Heart left ventricle (tissue), 16 donors: ENCODE data around the gene LYVE1. TPM values are rescaled to one million over a fixed set of nuclear protein-coding genes. Genes with fewer than 3 reads are reported as not detected.

Source experiments
- ATAC-seq, 4 donors: fragments of 200-7000 bp; cut with Tn5 transposase; one replicate each; pipeline ENCODE4 v1.9.1; 2020 to 2022; ENCODE audit warnings: moderate library complexity in 4 of 4, mild to moderate bottlenecking in 3 of 4, moderate number of reproducible peaks in 1 of 4
- DNase-seq, 5 donors: peaks; one replicate each; pipeline ENCODE4 v3.0.0-alpha.2; 2020
- H3K27ac ChIP-seq, 12 donors: fragments of 200-600 bp; sonication (generic) in 4 of 12; one replicate each; pipeline versions ENCODE4 v1.5.0 to v1.8.0; 2016 to 2022; ENCODE audit warnings: mild to moderate bottlenecking in 2 of 12
- H3K27me3 ChIP-seq, 9 donors: fragments of 200-600 bp; sonication (generic) in 2 of 9; one replicate each; pipeline versions ENCODE4 v1.5.1 to v1.8.0; 2016 to 2022; ENCODE audit warnings: mild to moderate bottlenecking in 3 of 9
- H3K36me3 ChIP-seq, 9 donors: fragments of 200-600 bp; sonication (generic) in 2 of 9; one replicate each; pipeline versions ENCODE4 v1.5.0 to v1.8.0; 2018 to 2022; ENCODE audit warnings: mild to moderate bottlenecking in 2 of 9
- H3K4me1 ChIP-seq, 12 donors: fragments of 200-600 bp; sonication (generic) in 4 of 12; one replicate each; pipeline versions ENCODE4 v1.5.0 to v1.8.0; 2016 to 2022; ENCODE audit warnings: mild to moderate bottlenecking in 3 of 12
- H3K4me3 ChIP-seq, 12 donors: fragments of 200-600 bp; sonication (generic) in 4 of 12; one replicate each; pipeline versions ENCODE4 v1.5.0 to v1.8.0; 2017 to 2022; ENCODE audit warnings: mild to moderate bottlenecking in 9 of 12, moderate library complexity in 4 of 12
- H3K9me3 ChIP-seq, 12 donors: fragments of 200-600 bp; sonication (generic) in 4 of 12; one replicate each; pipeline versions ENCODE4 v1.5.0 to v1.8.0; 2016 to 2022; ENCODE audit warnings: mild to moderate bottlenecking in 1 of 12
- CTCF ChIP-seq, 12 donors: fragments of 200-600 bp; sonication (generic) in 4 of 12; IDR thresholded peaks; one replicate each; pipeline versions ENCODE4 v1.5.0 to v1.8.0; 2018 to 2022; ENCODE audit warnings: antibody characterized with exemption in 12 of 12, mild to moderate bottlenecking in 5 of 12
- POLR2A ChIP-seq, 2 donors: fragments of 450-650 bp; IDR thresholded peaks; one replicate each; pipeline ENCODE4 v1.6.1; 2017; ENCODE audit warnings: antibody characterized with exemption in 2 of 2, mild to moderate bottlenecking in 2 of 2, moderate library complexity in 2 of 2
- WGBS, 4 donors: extraction: QIAGEN DNeasy Blood & Tissue Kit in 2 of 4; methylation state at CpG; one replicate each; pipeline versions ENCODE4 v1.1.5 to v1.1.7; 2013 to 2018; 5-methylcytosine and 5-hydroxymethylcytosine counted together
- intact Hi-C, 10 donors: fragments of 100-400 bp; cut with DNase I; formaldehyde crosslinking; loops; one replicate each; pipeline versions ENCODE4 v1.11.1 to v1.14.2; 2022
- polyA plus RNA-seq, 2 donors: library from polyadenylated mRNA; stranded (reverse); fragments of 200-250 nt; gene quantifications; one replicate each; pipeline ENCODE4 v1.2.3, GENCODE V29; 2013
- total RNA-seq, 9 donors: library from RNA; depleted of rRNA in 2 of 9; stranded (reverse); fragments of >200 nt in 2 of 9; fragmentation: NEBNext Ultra II Directional in 3 of 9; extraction: Animal tissue kit (Norgen Biotek cat#: 25700) in 3 of 9; gene quantifications; one replicate each; pipeline versions ENCODE4 v1.1.0 to v1.2.4, GENCODE V29; 2016 to 2023
- donor health status: ischemic (EF 13 %, LVEDD 7.1; RV severe dilation, severe dysfunction).
- donor health status: healthy with polysubstance abuse.
- donor health status: DM: no; HTN: yes; CAD: no.
- donor health status: DM: no; HTN: no; CAD: no.
- donor health status: ischemic (EF 25% LVEDD 6.9; RV normal size, moderate dysfunction).
- donor health status: ischemic (EF 25% LVEDD 5.7; RV mildly dilated, moderate dysfunction).
- donor health status: healthy.
- donor health status: DM: yes; HTN: yes; CAD: no.
- donor health status: ischemic (EF 35%, LVEDD 5.7; RV mildly dilated, moderate dysfunction).
- donor health status: nonischemic (EF 11% LVEDD 7.7; RV severe dilation, severe dysfunction).
- donor health status: DM: yes; HTN: yes; CAD: no.
- donor health status: PGD.
- donor health status: ischemic (EF 29% LVEDD 5.4; RV normal size, mild dysfunction).
- donor health status: nonischemic (EF 23%, LVEDD 6.1; RV moderate dilation, normal function).

Gene LYVE1
- total and polyA plus RNA-seq, 11 donors: 8.1 to 163 (median 24.1) TPM

DNA sequence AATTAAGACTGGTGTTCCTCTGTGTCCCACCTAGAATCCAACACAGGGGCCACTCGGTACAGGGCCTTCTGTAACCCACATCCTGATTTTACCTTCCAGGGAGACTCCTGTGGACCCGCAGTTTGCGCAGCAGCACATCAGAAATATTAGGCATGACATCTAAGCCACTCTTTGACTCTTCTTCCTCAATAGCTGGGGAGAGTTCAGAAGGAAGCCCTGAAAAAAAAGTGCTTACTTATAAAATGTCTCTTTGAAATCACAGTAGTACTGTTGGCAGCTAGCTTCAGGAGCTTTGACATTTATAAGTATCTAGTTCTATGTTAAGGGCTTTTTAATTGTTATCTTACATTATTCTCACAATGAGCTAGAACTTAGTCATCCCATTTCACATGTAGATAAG is 41.2 kb upstream of the LYVE1 start:
- Histone ChIP-seq H3K36me3 (no peaks in the 10 kb centered on the region), H3K4me3 (no peak overlapping the region), H3K9me3 (no peaks in the 10 kb centered on the region), H3K27me3 (no peaks in the 10 kb centered on the region), H3K27ac (peak overlapping the region in 2 of 12 donors; percentile 15 to 92), H3K4me1 (peaks cover 0 to 83% (median 14%) of the 10 kb centered on the region in 12 donors)
- TF ChIP-seq POLR2A (IDR thresholded peaks at IDR 0.05): no peak
- TF ChIP-seq CTCF (IDR thresholded peaks at IDR 0.05): no peak
- ATAC-seq (no peak), DNase-seq (no peak)
- intact Hi-C loops: no loop called here
- 95 to 100% (median 98%) methylated on average over 3 of the region's 3 CpGs for WGBS, 4 donors

GRCh38 chr11:10608584-10608983 is 40.1 kb upstream of the LYVE1 start:
- peaks cover 0 to 93% (median 20%) of the 10 kb centered on the region in 12 donors for H3K4me1 ChIP-seq
- ATAC-seq: no peak
- H3K36me3 ChIP-seq: no peaks in the 10 kb centered on the region
- H3K27ac ChIP-seq: peak overlapping the region in 2 of 12 donors; percentile 28 to 92
- H3K27me3 ChIP-seq: no peaks in the 10 kb centered on the region
- TF ChIP-seq CTCF (IDR thresholded peaks at IDR 0.05) (no peak), POLR2A (IDR thresholded peaks at IDR 0.05) (no peak)
- intact Hi-C loops: no loop called here
- H3K9me3 ChIP-seq: no peaks in the 10 kb centered on the region
- DNase-seq: no peak
- no peak overlapping the region for H3K4me3 ChIP-seq

DNA sequence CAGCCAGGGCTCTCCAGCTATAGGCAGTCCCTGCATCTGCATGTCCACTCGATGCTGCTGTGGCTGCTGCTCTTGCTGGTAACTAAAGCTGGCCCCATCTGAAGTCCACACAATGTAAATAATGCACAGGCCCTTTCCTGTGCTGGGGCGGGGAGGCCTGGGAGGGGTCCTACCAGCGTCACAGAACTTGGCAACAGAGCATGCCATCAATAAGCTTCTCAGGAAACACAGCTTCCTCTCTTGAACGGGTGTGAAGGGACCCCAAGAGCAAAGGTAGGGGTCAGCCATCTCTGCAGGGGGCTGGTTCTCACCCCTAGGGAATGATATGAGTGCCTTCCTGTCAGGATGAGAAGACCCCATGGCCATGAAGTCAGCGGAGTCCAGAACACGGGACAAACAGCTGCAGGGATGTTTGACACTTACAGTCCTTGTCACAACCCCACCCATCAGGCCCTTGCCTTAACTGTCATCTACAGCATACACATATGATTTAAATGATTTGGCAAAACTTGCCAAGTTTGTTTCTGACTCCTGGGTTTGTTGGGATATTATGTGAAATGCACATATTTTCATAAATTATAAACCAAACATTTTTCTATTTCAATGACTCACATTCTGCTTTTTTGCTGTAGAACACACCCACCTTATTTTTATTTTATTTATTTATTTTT is 39.1 kb upstream of the LYVE1 start:
- 33 to 60% (median 52%) methylated on average over 5 to 6 of the region's 6 CpGs for WGBS, 4 donors
- Histone ChIP-seq H3K36me3 (no peaks in the 10 kb centered on the region), H3K4me3 (no peak overlapping the region), H3K4me1 (peaks cover 0 to 88% (median 20%) of the 10 kb centered on the region in 12 donors), H3K27me3 (no peaks in the 10 kb centered on the region), H3K9me3 (no peaks in the 10 kb centered on the region), H3K27ac (peak overlapping the region in 3 of 12 donors; percentile 18 to 92 (median 39))
- TF ChIP-seq CTCF (IDR thresholded peaks at IDR 0.05) (no peak), POLR2A (IDR thresholded peaks at IDR 0.05) (no peak)
- ATAC-seq: no peak
- intact Hi-C loops: no loop called here
- DNase-seq: no peak

GRCh38 chr11:10606536-10607208 is 38.2 kb upstream of the LYVE1 start:
- ATAC-seq (peak in 3 of 4 donors; percentile 26 to 47 (median 44)), DNase-seq (no peak)
- no peaks in the 10 kb centered on the region for H3K36me3 ChIP-seq
- H3K4me1 ChIP-seq: peaks cover 0 to 83% (median 20%) of the 10 kb centered on the region in 12 donors
- H3K9me3 ChIP-seq: no peaks in the 10 kb centered on the region
- no peaks in the 10 kb centered on the region for H3K27me3 ChIP-seq
- H3K4me3 ChIP-seq: peak overlapping the region in 1 of 12 donors; percentile 40
- 69 to 79% (median 77%) methylated on average over 6 of the region's 6 CpGs for WGBS, 4 donors
- TF ChIP-seq POLR2A (IDR thresholded peaks at IDR 0.05) (no peak), CTCF (IDR thresholded peaks at IDR 0.05) (no peak)
- peak overlapping the region in 8 of 12 donors; percentile 0 to 92 (median 56) for H3K27ac ChIP-seq
- intact Hi-C loops: no loop called here
